DND-41 (cell line): Measurements from ENCODE around the gene INPP4A.

Source experiments
- ATAC-seq: fragments of 200-7000 bp; cut with Tn5 transposase; 3 replicates; pipeline ENCODE4 v1.9.1; 2021; ENCODE audit warnings: low read depth; ENCODE audit not compliant: insufficient read depth
- DNase-seq: peaks from one replicate; pipeline ENCODE4 v3.0.0-alpha.2; 2020
- H2AFZ ChIP-seq: 2 replicates; pipeline ENCODE4 v1.6.0; 2012; ENCODE audit warnings: low read depth, low read length
- H3K27ac ChIP-seq: 2 replicates; pipeline ENCODE4 v1.5.1; 2012; ENCODE audit warnings: low read length, inconsistent platforms
- H3K27me3 ChIP-seq: fragments of 200-600 bp; sonication (generic); 2 replicates; pipeline ENCODE4 v1.6.0; 2012; ENCODE audit warnings: low read length, mild to moderate bottlenecking, inconsistent platforms; ENCODE audit not compliant: insufficient read depth, poor library complexity
- H3K36me3 ChIP-seq: 2 replicates; pipeline ENCODE4 v1.5.1; 2012; ENCODE audit warnings: low read length, inconsistent platforms; ENCODE audit not compliant: insufficient read depth
- H3K4me1 ChIP-seq: 2 replicates; pipeline ENCODE4 v1.5.1; 2012; ENCODE audit warnings: mild to moderate bottlenecking, low read length; ENCODE audit not compliant: insufficient read depth
- H3K4me2 ChIP-seq: 2 replicates; pipeline ENCODE4 v1.6.0; 2012; ENCODE audit warnings: mild to moderate bottlenecking, moderate library complexity, low read length, inconsistent platforms; ENCODE audit not compliant: insufficient read depth
- H3K4me3 ChIP-seq, 2 experiments: fragments of 200-600 bp in 1 of 2; shearing (Covaris generic) in 1 of 2; 2 replicates each; pipeline ENCODE4 v1.5.1; 2012 to 2016; ENCODE audit warnings: inconsistent platforms in 2 of 2, low read length in 2 of 2, mild to moderate bottlenecking in 2 of 2, low read depth in 1 of 2, moderate library complexity in 1 of 2
- H3K79me2 ChIP-seq: 2 replicates; pipeline ENCODE4 v1.6.0; 2012; ENCODE audit warnings: low read length, inconsistent platforms; ENCODE audit not compliant: insufficient read depth
- H3K9ac ChIP-seq: 2 replicates; pipeline ENCODE4 v1.6.0; 2012; ENCODE audit warnings: low read depth, mild to moderate bottlenecking, inconsistent platforms, low read length, moderate library complexity
- H3K9me3 ChIP-seq: 2 replicates; pipeline ENCODE4 v1.5.1; 2012; ENCODE audit warnings: low read length, moderate library complexity, mild to moderate bottlenecking, inconsistent platforms; ENCODE audit not compliant: insufficient read depth, severe bottlenecking
- H4K20me1 ChIP-seq: 2 replicates; pipeline ENCODE4 v1.6.0; 2012; ENCODE audit warnings: low read length; ENCODE audit not compliant: insufficient read depth
- CTCF ChIP-seq: IDR thresholded peaks from 2 replicates; pipeline ENCODE4 v1.5.1; 2012; ENCODE audit warnings: borderline replicate concordance, low read length, moderate library complexity, mild to moderate bottlenecking; ENCODE audit not compliant: poor library complexity, severe bottlenecking; ENCODE audit errors: extremely low read depth
- EZH2 ChIP-seq: IDR thresholded peaks from 3 replicates; pipeline ENCODE4 v1.6.1; 2012; ENCODE audit warnings: borderline replicate concordance, low read depth, mild to moderate bottlenecking, moderate library complexity, low read length, inconsistent platforms; ENCODE audit not compliant: severe bottlenecking

The INPP4A gene

GRCh38 chr2:98470851-98471255 lies 26.2 kb downstream of the INPP4A start:
- H3K4me1 ChIP-seq: peaks cover 12% of the 10 kb centered on the region
- no peak overlapping the region for H2AFZ ChIP-seq
- no peak overlapping the region for H3K4me3 ChIP-seq
- no peak for DNase-seq
- H3K4me2 ChIP-seq: no peak overlapping the region
- H3K27ac ChIP-seq: no peak overlapping the region
- TF ChIP-seq CTCF (no peak), EZH2 (no peak)
- no peaks in the 10 kb centered on the region for H3K36me3 ChIP-seq
- H3K9me3 ChIP-seq: no peaks in the 10 kb centered on the region
- no peaks in the 10 kb centered on the region for H3K27me3 ChIP-seq
- peaks cover 95% of the 10 kb centered on the region for H3K79me2 ChIP-seq
- peaks cover 73% of the 10 kb centered on the region for H4K20me1 ChIP-seq
- ATAC-seq: no peak
- no peak overlapping the region for H3K9ac ChIP-seq

GRCh38 chr2:98471402-98472131 lies 26.9 kb downstream of the INPP4A start:
- no peaks in the 10 kb centered on the region for H3K36me3 ChIP-seq
- peaks cover 5% of the 10 kb centered on the region for H3K4me1 ChIP-seq
- no peak overlapping the region for H3K9ac ChIP-seq
- H3K27ac ChIP-seq: no peak overlapping the region
- peaks cover 74% of the 10 kb centered on the region for H4K20me1 ChIP-seq
- H3K79me2 ChIP-seq: peaks cover 95% of the 10 kb centered on the region
- ATAC-seq (no peak), DNase-seq (no peak)
- no peak overlapping the region for H3K4me3 ChIP-seq
- H3K27me3 ChIP-seq: no peaks in the 10 kb centered on the region
- no peak overlapping the region for H2AFZ ChIP-seq
- H3K4me2 ChIP-seq: no peak overlapping the region
- no peak for TF ChIP-seq CTCF
- no peak for TF ChIP-seq EZH2
- H3K9me3 ChIP-seq: no peaks in the 10 kb centered on the region

- Histone ChIP-seq H3K36me3 (no peaks in the 10 kb centered on the region), H3K27me3 (no peaks in the 10 kb centered on the region), H3K9ac (no peak overlapping the region), H2AFZ (no peak overlapping the region), H4K20me1 (peaks cover 73% of the 10 kb centered on the region), H3K27ac (no peak overlapping the region), H3K4me2 (no peak overlapping the region), H3K9me3 (no peaks in the 10 kb centered on the region), H3K4me1 (no peaks in the 10 kb centered on the region; the same call in 1 of the 2 replicates), H3K4me3 (no peak overlapping the region), H3K79me2 (peaks cover 95% of the 10 kb centered on the region)
- DNase-seq (no peak), ATAC-seq (no peak; the same call in 2 of the 3 replicates)
- TF ChIP-seq EZH2 (no peak), CTCF (no peak)
Observed at GRCh38 chr2:98472132-98472650, 27.5 kb downstream of the INPP4A start.
